ENCODE measurements around the gene CCNB3. TPM values are rescaled to one million over a fixed set of nuclear protein-coding genes. Genes with fewer than 3 reads are reported as not detected.

The CCNB3 gene
- total and polyA plus RNA-seq, 7 donors, result 0.11 to 1.4 (median 0.28) TPM

DNA sequence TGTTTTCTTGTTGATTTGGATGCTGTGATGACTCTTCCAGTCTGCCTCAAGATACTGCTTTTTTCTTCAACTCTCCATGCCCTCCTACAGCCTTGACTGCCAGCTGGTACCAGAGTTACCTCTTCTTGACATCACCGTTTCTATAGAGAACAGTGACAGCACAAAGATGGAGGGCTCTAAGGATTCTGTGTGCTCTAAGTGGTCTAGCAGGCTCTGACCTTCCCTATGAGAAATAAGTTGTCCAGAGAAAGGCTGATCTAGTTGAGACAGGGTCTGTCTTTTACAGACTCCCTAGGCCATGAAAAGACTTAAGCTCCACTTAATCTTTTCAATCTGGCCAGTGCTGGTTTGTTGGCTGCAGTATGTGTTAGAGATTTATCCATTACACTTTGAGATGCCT lies 3.7 kb upstream of the CCNB3 start, which contains the start of gene AKAP4:
Gene AKAP4, minus strand, starts transcription at position 101 of the 400 bp plus-strand sequence. CDS start 118 bp downstream, outside the sequence.
- Histone ChIP-seq H3K9me3 (no peaks in the 10 kb centered on the region), H3K27me3 (ENCODE audit: insufficient read depth in 3 of 3, low read length in 2 of 3) (peaks cover 0 to 14% (median 0%) of the 10 kb centered on the region in 3 donors), H3K27ac (no peak within 1 kb of the TSS), H3K36me3 (ENCODE audit: insufficient read depth in 1 of 2, low read depth in 1 of 2) (no peaks in the 10 kb centered on the region), H3K4me3 (no peak within 1 kb of the TSS), H3K4me1 (no peaks in the 10 kb centered on the region)
- intact Hi-C loops (cut with DNase I), result loop anchor here (5.0 kb wide), 2 partner anchors 99 to 284 kb away; no protein-coding TSS in a partner anchor
- 64 to 69% (median 67%) methylated on average over 1 of the region's 1 CpG for WGBS, 3 donors
- ATAC-seq, result no peak
- no peak for DNase-seq
- TF ChIP-seq, protein P1, sequence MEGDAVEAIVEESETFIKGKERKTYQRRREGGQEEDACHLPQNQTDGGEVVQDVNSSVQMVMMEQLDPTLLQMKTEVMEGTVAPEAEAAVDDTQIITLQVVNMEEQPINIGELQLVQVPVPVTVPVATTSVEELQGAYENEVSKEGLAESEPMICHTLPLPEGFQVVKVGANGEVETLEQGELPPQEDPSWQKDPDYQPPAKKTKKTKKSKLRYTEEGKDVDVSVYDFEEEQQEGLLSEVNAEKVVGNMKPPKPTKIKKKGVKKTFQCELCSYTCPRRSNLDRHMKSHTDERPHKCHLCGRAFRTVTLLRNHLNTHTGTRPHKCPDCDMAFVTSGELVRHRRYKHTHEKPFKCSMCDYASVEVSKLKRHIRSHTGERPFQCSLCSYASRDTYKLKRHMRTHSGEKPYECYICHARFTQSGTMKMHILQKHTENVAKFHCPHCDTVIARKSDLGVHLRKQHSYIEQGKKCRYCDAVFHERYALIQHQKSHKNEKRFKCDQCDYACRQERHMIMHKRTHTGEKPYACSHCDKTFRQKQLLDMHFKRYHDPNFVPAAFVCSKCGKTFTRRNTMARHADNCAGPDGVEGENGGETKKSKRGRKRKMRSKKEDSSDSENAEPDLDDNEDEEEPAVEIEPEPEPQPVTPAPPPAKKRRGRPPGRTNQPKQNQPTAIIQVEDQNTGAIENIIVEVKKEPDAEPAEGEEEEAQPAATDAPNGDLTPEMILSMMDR (IDR thresholded peaks at IDR 0.05), result no peak

DNA sequence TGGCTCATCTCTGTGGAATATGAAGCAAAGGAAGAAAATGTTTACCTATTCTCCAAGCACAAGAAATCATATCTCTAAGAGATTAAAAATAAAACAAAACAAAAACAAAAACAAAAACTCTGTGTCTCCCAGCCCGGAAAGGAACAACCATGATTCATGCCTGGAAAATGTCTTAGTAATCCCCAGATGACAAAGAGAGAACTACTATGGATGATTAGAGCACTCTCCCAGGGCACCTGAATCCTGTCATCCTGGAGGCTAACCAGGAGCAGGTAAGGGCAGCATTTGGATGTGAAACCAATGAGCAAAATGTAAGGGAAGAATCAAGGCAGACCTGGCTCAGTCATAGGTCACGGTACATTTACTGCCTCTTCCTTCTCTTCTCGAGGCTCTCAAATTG lies 2.0 kb upstream of the CCNB3 start:
- no peak overlapping the region for H3K27ac ChIP-seq
- WGBS, 3 donors, result 54 to 81% (median 59%) methylated on average over 3 of the region's 3 CpGs
- H3K36me3 ChIP-seq (ENCODE audit: insufficient read depth in 1 of 2, low read depth in 1 of 2), result no peaks in the 10 kb centered on the region
- no peak for DNase-seq
- no peak overlapping the region for H3K4me3 ChIP-seq
- ATAC-seq, result no peak
- peaks cover 0 to 11% (median 0%) of the 10 kb centered on the region in 3 donors for H3K27me3 ChIP-seq (ENCODE audit: insufficient read depth in 3 of 3, low read length in 2 of 3)
- intact Hi-C loops (cut with DNase I), result loop anchor here (5.0 kb wide), 2 partner anchors 100 to 285 kb away; no protein-coding TSS in a partner anchor
- no peaks in the 10 kb centered on the region for H3K4me1 ChIP-seq
- TF ChIP-seq, protein P1 (IDR thresholded peaks at IDR 0.05), result no peak
- H3K9me3 ChIP-seq, result no peaks in the 10 kb centered on the region

DNA sequence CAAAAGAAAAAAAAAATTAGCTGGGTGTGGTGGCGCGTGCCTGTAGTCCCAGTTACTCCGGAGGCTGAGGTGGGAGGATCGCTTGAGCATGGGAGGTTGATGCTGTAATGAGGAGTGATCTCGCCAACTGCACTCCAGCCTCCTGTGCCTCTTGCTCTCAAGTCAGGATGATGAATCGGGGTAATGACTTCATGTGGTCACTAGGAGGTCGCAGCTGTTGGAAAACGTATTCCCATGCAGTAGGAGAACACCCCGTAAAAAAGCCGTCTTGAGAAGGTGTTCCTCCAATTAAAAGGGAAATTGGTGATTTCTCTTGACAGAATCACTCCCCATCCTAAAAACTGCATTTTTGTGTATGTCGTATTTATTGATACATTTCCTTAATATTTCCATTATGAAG lies 2.2 kb downstream of the CCNB3 start:
- H3K36me3 ChIP-seq (ENCODE audit: insufficient read depth in 1 of 2, low read depth in 1 of 2), result no peaks in the 10 kb centered on the region
- TF ChIP-seq, protein P1 (IDR thresholded peaks at IDR 0.05), result no peak
- H3K4me1 ChIP-seq, result no peaks in the 10 kb centered on the region
- ATAC-seq, result no peak
- no peaks in the 10 kb centered on the region for H3K9me3 ChIP-seq
- no peak for DNase-seq
- 60 to 70% (median 61%) methylated on average over 11 of the region's 11 CpGs for WGBS, 3 donors
- H3K27ac ChIP-seq, result no peak overlapping the region
- intact Hi-C loops (cut with DNase I), result no loop called here
- no peak overlapping the region for H3K4me3 ChIP-seq
- H3K27me3 ChIP-seq (ENCODE audit: insufficient read depth in 3 of 3, low read length in 2 of 3), result peaks cover 0 to 12% (median 0%) of the 10 kb centered on the region in 3 donors

DNA sequence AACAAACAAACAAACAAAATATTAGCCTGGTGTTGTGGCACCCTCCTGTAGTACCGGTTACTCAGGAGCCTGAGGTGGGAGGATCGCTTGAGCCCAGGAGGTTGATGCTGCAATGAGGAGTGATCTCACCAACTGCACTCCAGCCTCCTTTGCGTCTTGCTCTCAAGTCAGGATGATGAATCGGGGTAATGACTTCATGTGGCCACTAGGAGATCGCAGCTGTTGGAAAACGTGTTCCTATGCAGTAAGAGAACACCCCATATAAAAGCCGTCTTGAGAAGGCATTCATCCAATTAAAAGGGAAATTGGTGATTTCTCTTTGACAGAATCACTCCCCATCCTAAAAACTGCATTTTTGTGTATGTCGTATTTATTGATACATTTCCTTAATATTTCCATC lies 6.9 kb downstream of the CCNB3 start:
- DNase-seq (no peak), ATAC-seq (no peak)
- Histone ChIP-seq H3K9me3 (no peaks in the 10 kb centered on the region), H3K27ac (no peak overlapping the region), H3K36me3 (ENCODE audit: insufficient read depth in 1 of 2, low read depth in 1 of 2) (no peaks in the 10 kb centered on the region), H3K4me1 (no peaks in the 10 kb centered on the region), H3K27me3 (ENCODE audit: insufficient read depth in 3 of 3, low read length in 2 of 3) (peaks cover 0 to 12% (median 0%) of the 10 kb centered on the region in 3 donors), H3K4me3 (no peak overlapping the region)
- WGBS, 3 donors, result 39 to 51% (median 41%) methylated on average over 8 of the region's 8 CpGs
- intact Hi-C loops (cut with DNase I), result no loop called here
- TF ChIP-seq, protein P1 (IDR thresholded peaks at IDR 0.05), result peak; percentile 17

DNA sequence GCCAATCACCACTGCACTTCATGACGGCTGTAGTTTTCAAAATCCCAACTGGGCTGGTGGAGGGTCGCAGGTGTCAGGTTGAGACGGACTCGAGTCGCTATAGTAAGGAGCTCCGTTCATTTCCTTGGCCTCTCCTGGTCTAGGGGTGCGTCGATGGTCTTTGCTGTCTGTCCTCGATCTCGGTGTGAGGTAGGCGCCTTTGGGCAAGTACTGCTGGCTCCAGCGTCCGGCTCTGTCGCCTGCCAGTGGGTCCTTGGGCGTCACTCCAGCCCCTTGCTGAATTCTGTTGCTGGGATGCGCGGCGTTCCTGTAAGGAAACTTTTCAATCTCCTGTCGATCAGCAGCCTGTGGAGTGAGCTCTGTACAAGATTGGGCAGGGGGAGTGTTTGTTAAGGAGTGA lies 76.7 kb downstream of the CCNB3 start:
- intact Hi-C loops (cut with DNase I), result no loop called here

More for the DNA sequence above, 76.7 kb downstream of the CCNB3 start:
- Histone ChIP-seq H3K27me3 (ENCODE audit: insufficient read depth in 3 of 3, low read length in 2 of 3) (no peaks in the 10 kb centered on the region), H3K36me3 (ENCODE audit: insufficient read depth in 1 of 2, low read depth in 1 of 2) (no peaks in the 10 kb centered on the region), H3K9me3 (no peaks in the 10 kb centered on the region), H3K4me1 (no peaks in the 10 kb centered on the region), H3K27ac (no peak overlapping the region), H3K4me3 (no peak overlapping the region)
- 75 to 92% (median 90%) methylated on average over 15 to 19 of the region's 19 CpGs for WGBS, 3 donors
- TF ChIP-seq, protein P1 (IDR thresholded peaks at IDR 0.05), result no peak
- no peak for DNase-seq
- no peak for ATAC-seq

All from psoas muscle (tissue), 8 donors.